HCT116 (cell line): ENCODE measurements around the gene PTPN20. TPM values are rescaled to one million over a fixed set of nuclear protein-coding genes. Genes with fewer than 3 reads are reported as not detected.

Experiments
- ATAC-seq: fragments of 200-7000 bp; cut with Tn5 transposase; 2 replicates; pipeline ENCODE4 v1.9.1; 2020; ENCODE audit warnings: mild to moderate bottlenecking, moderate library complexity
- BruUV-seq: library from RNA; stranded (reverse); fragments of 400-500 nt; replicated peaks from 2 replicates; lab custom pipeline; 2021; lab: Mats Ljungman, UMichigan
- CTCF ChIA-PET: fragments of 300-600 bp; sonication (Branson Sonifier 250); formaldehyde crosslinking; loops from one replicate; lab custom pipeline; 2021; ENCODE audit warnings: antibody characterized with exemption; lab: Charles Lee
- POLR2A ChIA-PET: fragments of 300-600, 350-600 bp; sonication (Branson Sonifier 250); formaldehyde crosslinking; loops from one replicate; lab custom pipeline; 2021; ENCODE audit warnings: antibody characterized with exemption; lab: Charles Lee
- RAD21 ChIA-PET, 2 experiments: fragments of 300-600 bp; sonication (Branson Sonifier 250); formaldehyde crosslinking; loops; one replicate each; lab custom pipeline; 2023; ENCODE audit warnings: low total read pairs in 2 of 2; ENCODE audit not compliant: uncharacterized antibody in 2 of 2, unreplicated experiment in 2 of 2, low non-redundant PET in 1 of 2; lab: Charles Lee
- DNase-seq: peaks from one replicate; pipeline ENCODE4 v3.0.0-alpha.2; 2010; ENCODE audit warnings: low read depth, low spot score
- H2AFZ ChIP-seq: fragments of 200-600 bp; shearing (Covaris generic), sonication (generic); 2 replicates; pipeline ENCODE4 v1.6.1; 2017; ENCODE audit warnings: low read depth, mixed run types, mixed read lengths, antibody characterized with exemption, low read length; ENCODE audit not compliant: poor library complexity, severe bottlenecking
- H3K27ac ChIP-seq: 2 replicates; pipeline ENCODE4 v1.5.1; 2012; ENCODE audit warnings: low read depth, low read length
- H3K27me3 ChIP-seq: fragments of 200-600 bp; sonication (generic); 2 replicates; pipeline ENCODE4 v1.6.1; 2016; ENCODE audit warnings: mixed run types, low read length, mixed read lengths; ENCODE audit not compliant: insufficient read depth
- H3K36me3 ChIP-seq, 2 experiments: fragments of 200-500 bp in 1 of 2; fragments of 200-600 bp in 1 of 2; sonication (Bioruptor generic) in 1 of 2; sonication (generic) in 1 of 2; 2 replicates each; pipeline versions ENCODE4 v1.5.1 to v1.6.1; 2014 to 2016; ENCODE audit warnings: low read length in 2 of 2, inconsistent platforms in 1 of 2, mixed read lengths in 1 of 2, mixed run types in 1 of 2; ENCODE audit not compliant: insufficient read depth in 2 of 2, control insufficient read depth in 1 of 2
- H3K4me1 ChIP-seq, 2 experiments: fragments of 200-600 bp in 1 of 2; sonication (generic) in 1 of 2; 2 replicates each; pipeline versions ENCODE4 v1.5.1 to v1.6.1; 2012 to 2017; ENCODE audit warnings: low read length in 2 of 2, inconsistent platforms in 1 of 2, mild to moderate bottlenecking in 1 of 2, mixed read lengths in 1 of 2, mixed run types in 1 of 2, moderate library complexity in 1 of 2; ENCODE audit not compliant: insufficient read depth in 2 of 2, control insufficient read depth in 1 of 2
- H3K4me2 ChIP-seq: fragments of 200-600 bp; sonication (generic); 2 replicates; pipeline ENCODE4 v1.6.1; 2017; ENCODE audit warnings: mixed run types, low read length, mixed read lengths
- H3K4me3 ChIP-seq, 2 experiments: fragments of 200-600 bp in 1 of 2; sonication (generic) in 1 of 2; replicated peaks in 1 of 2; 2 replicates each; pipeline ENCODE4 v1.5.1; 2011 to 2016; ENCODE audit warnings: low read length in 2 of 2, control low read depth in 1 of 2, low read depth in 1 of 2, mild to moderate bottlenecking in 1 of 2, mixed read lengths in 1 of 2, mixed run types in 1 of 2
- H3K79me2 ChIP-seq: fragments of 200-600 bp; sonication (generic); 2 replicates; pipeline ENCODE4 v1.6.1; 2017; ENCODE audit warnings: mild to moderate bottlenecking, mixed run types, low read length, moderate library complexity, mixed read lengths; ENCODE audit not compliant: insufficient read depth
- H3K9ac ChIP-seq: fragments of 200-600 bp; sonication (generic); 2 replicates; pipeline ENCODE4 v1.6.1; 2016; ENCODE audit warnings: low read length, mixed read lengths
- H3K9me2 ChIP-seq: fragments of 200-600 bp; sonication (generic), shearing (Covaris generic); 2 replicates; pipeline ENCODE4 v1.6.1; 2017; ENCODE audit warnings: mixed run types, mild to moderate bottlenecking, moderate library complexity; ENCODE audit not compliant: insufficient read depth
- H3K9me3 ChIP-seq, 2 experiments: fragments of 200-500 bp in 1 of 2; fragments of 200-600 bp in 1 of 2; sonication (Bioruptor generic) in 1 of 2; sonication (generic) in 1 of 2; 2 replicates each; pipeline ENCODE4 v1.6.1; 2014 to 2017; ENCODE audit warnings: low read length in 2 of 2, mixed read lengths in 2 of 2, inconsistent platforms in 1 of 2, low read depth in 1 of 2, mild to moderate bottlenecking in 1 of 2, mixed run types in 1 of 2, moderate library complexity in 1 of 2; ENCODE audit not compliant: control insufficient read depth in 1 of 2, insufficient read depth in 1 of 2
- H4K20me1 ChIP-seq: fragments of 200-600 bp; sonication (generic), shearing (Covaris generic); 2 replicates; pipeline ENCODE4 v1.6.1; 2017; ENCODE audit warnings: mixed run types, mild to moderate bottlenecking, moderate library complexity; ENCODE audit not compliant: insufficient read depth
- CBX3 ChIP-seq: IDR thresholded peaks from 2 replicates; pipeline ENCODE4 v1.6.1; 2012; ENCODE audit warnings: low read depth
- CEBPB ChIP-seq: IDR thresholded peaks from 2 replicates; pipeline ENCODE4 v1.6.1; 2012; ENCODE audit warnings: low read depth
- ELF1 ChIP-seq: IDR thresholded peaks from 2 replicates; pipeline ENCODE4 v1.6.1; 2012; ENCODE audit warnings: low read depth, borderline replicate concordance
- EZH2 ChIP-seq: fragments of 200-600 bp; sonication (generic); IDR thresholded peaks from 2 replicates; pipeline ENCODE4 v1.6.1; 2017; ENCODE audit warnings: antibody characterized with exemption, mixed run types
- EZH2phosphoT487 ChIP-seq: fragments of 200-600 bp; IDR thresholded peaks from 2 replicates; pipeline ENCODE4 v1.6.1; 2018; ENCODE audit warnings: antibody characterized with exemption, borderline replicate concordance
- FOSL1 ChIP-seq: IDR thresholded peaks from 2 replicates; pipeline ENCODE4 v1.6.1; 2012; ENCODE audit warnings: low read depth
- JUND ChIP-seq: IDR thresholded peaks from 2 replicates; pipeline ENCODE4 v1.6.1; 2012
- POLR2A ChIP-seq: IDR thresholded peaks from 2 replicates; pipeline ENCODE4 v1.7.0; 2011; ENCODE audit warnings: borderline replicate concordance; ENCODE audit not compliant: insufficient read depth, insufficient read length; ENCODE audit errors: extremely low read depth
- POLR2AphosphoS5 ChIP-seq: IDR thresholded peaks from 2 replicates; pipeline ENCODE4 v1.6.1; 2011; ENCODE audit warnings: mild to moderate bottlenecking, low read depth, low read length, moderate library complexity
- RAD21 ChIP-seq: IDR thresholded peaks from 2 replicates; pipeline ENCODE4 v1.6.1; 2012; ENCODE audit warnings: low read depth, mild to moderate bottlenecking
- SIN3A ChIP-seq: IDR thresholded peaks from 2 replicates; pipeline ENCODE4 v1.6.1; 2012; ENCODE audit warnings: low read depth
- SP1 ChIP-seq: IDR thresholded peaks from 2 replicates; pipeline ENCODE4 v1.6.1; 2012; ENCODE audit warnings: low read depth
- SRF ChIP-seq: IDR thresholded peaks from 2 replicates; pipeline ENCODE4 v1.6.1; 2012; ENCODE audit warnings: low read depth
- TCF7L2 ChIP-seq: IDR thresholded peaks from 2 replicates; pipeline ENCODE4 v1.7.0; 2011; ENCODE audit warnings: borderline replicate concordance, inconsistent platforms; ENCODE audit not compliant: insufficient read depth, insufficient read length; ENCODE audit errors: extremely low read depth
- ZFX ChIP-seq: fragments of 450-650 bp; IDR thresholded peaks from 2 replicates; pipeline ENCODE4 v1.6.1; 2017
- intact Hi-C: fragments of 100-400 bp; cut with micrococcal nuclease; formaldehyde crosslinking; loops from 2 replicates; pipeline ENCODE4 v1.10.0; 2022
- total RNA-seq: library from RNA; stranded (reverse); gene quantifications from one replicate; pipeline ENCODE4 v1.2.1, GENCODE V29; 2021; ENCODE audit not compliant: unreplicated experiment
- TF ChIP-seq, protein P1 (sequence below), 3 experiments: fragments of 200-600 bp in 1 of 3; sonication (generic) in 1 of 3; IDR thresholded peaks in 2 of 3; conservative IDR thresholded peaks in 1 of 3; 2 replicates each; pipeline ENCODE4 v1.5.1; 2012 to 2017; ENCODE audit warnings: low read depth in 2 of 3, low read length in 2 of 3, antibody characterized with exemption in 1 of 3, borderline replicate concordance in 1 of 3, control low read depth in 1 of 3, mild to moderate bottlenecking in 1 of 3, mixed read lengths in 1 of 3, mixed run types in 1 of 3, moderate library complexity in 1 of 3; ENCODE audit not compliant: insufficient read depth in 1 of 3
- TF ChIP-seq, protein P2 (sequence below): IDR thresholded peaks from 2 replicates; pipeline ENCODE4 v1.6.1; 2012
- TF ChIP-seq, protein P3 (sequence below): IDR thresholded peaks from 2 replicates; pipeline ENCODE4 v1.6.1; 2012; ENCODE audit warnings: low read depth
- TF ChIP-seq, protein P4 (sequence below): IDR thresholded peaks from 2 replicates; pipeline ENCODE4 v1.6.1; 2012

Gene PTPN20
- total RNA-seq, 1 experiment from 2014 or later, result not detected

DNA sequence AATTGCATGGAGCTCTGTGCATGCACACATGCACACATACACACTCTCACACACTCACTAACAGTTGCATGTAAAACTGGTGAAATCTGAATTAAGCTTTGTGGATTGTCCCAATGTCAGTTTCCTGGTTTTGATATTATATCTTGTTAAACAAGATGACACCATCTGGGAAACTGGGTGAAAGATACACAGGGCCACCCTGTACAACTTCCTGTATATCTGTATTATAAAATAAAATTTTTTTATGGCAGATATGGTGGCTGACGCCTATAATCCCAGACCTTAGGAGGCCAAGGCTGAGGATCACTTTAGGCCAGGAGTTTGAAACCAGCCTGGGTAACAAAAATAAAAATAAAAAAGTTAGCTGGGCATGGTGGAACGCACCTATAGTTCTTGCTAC, 87.4 kb downstream of the PTPN20 start:
- DNase-seq, result no peak
- TF ChIP-seq SP1, result no peak
- no peak for TF ChIP-seq POLR2A
- no peak for TF ChIP-seq SIN3A
- no peak for TF ChIP-seq SRF
- TF ChIP-seq, protein P1, sequence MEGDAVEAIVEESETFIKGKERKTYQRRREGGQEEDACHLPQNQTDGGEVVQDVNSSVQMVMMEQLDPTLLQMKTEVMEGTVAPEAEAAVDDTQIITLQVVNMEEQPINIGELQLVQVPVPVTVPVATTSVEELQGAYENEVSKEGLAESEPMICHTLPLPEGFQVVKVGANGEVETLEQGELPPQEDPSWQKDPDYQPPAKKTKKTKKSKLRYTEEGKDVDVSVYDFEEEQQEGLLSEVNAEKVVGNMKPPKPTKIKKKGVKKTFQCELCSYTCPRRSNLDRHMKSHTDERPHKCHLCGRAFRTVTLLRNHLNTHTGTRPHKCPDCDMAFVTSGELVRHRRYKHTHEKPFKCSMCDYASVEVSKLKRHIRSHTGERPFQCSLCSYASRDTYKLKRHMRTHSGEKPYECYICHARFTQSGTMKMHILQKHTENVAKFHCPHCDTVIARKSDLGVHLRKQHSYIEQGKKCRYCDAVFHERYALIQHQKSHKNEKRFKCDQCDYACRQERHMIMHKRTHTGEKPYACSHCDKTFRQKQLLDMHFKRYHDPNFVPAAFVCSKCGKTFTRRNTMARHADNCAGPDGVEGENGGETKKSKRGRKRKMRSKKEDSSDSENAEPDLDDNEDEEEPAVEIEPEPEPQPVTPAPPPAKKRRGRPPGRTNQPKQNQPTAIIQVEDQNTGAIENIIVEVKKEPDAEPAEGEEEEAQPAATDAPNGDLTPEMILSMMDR (IDR thresholded peaks at IDR 0.05 in 2 of 3, conservative IDR thresholded peaks at IDR 0.05 in 1 of 3; ENCODE audit: borderline replicate concordance in 1 of 3, insufficient read depth in 1 of 3, low read depth in 2 of 3, low read length in 2 of 3), result no peak
- no peak for TF ChIP-seq CBX3
- TF ChIP-seq EZH2phosphoT487, result no peak
- TF ChIP-seq JUND, result no peak
- TF ChIP-seq TCF7L2, result no peak
- TF ChIP-seq EZH2, result no peak
- no peak for TF ChIP-seq CEBPB
- TF ChIP-seq, protein P2, sequence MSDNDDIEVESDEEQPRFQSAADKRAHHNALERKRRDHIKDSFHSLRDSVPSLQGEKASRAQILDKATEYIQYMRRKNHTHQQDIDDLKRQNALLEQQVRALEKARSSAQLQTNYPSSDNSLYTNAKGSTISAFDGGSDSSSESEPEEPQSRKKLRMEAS, result no peak
- no peak for TF ChIP-seq RAD21
- TF ChIP-seq, protein P3, sequence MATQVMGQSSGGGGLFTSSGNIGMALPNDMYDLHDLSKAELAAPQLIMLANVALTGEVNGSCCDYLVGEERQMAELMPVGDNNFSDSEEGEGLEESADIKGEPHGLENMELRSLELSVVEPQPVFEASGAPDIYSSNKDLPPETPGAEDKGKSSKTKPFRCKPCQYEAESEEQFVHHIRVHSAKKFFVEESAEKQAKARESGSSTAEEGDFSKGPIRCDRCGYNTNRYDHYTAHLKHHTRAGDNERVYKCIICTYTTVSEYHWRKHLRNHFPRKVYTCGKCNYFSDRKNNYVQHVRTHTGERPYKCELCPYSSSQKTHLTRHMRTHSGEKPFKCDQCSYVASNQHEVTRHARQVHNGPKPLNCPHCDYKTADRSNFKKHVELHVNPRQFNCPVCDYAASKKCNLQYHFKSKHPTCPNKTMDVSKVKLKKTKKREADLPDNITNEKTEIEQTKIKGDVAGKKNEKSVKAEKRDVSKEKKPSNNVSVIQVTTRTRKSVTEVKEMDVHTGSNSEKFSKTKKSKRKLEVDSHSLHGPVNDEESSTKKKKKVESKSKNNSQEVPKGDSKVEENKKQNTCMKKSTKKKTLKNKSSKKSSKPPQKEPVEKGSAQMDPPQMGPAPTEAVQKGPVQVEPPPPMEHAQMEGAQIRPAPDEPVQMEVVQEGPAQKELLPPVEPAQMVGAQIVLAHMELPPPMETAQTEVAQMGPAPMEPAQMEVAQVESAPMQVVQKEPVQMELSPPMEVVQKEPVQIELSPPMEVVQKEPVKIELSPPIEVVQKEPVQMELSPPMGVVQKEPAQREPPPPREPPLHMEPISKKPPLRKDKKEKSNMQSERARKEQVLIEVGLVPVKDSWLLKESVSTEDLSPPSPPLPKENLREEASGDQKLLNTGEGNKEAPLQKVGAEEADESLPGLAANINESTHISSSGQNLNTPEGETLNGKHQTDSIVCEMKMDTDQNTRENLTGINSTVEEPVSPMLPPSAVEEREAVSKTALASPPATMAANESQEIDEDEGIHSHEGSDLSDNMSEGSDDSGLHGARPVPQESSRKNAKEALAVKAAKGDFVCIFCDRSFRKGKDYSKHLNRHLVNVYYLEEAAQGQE, result no peak
- no peak for TF ChIP-seq ZFX
- no peak for TF ChIP-seq POLR2AphosphoS5
- TF ChIP-seq ELF1, result no peak
- TF ChIP-seq FOSL1, result no peak
- TF ChIP-seq, protein P4, sequence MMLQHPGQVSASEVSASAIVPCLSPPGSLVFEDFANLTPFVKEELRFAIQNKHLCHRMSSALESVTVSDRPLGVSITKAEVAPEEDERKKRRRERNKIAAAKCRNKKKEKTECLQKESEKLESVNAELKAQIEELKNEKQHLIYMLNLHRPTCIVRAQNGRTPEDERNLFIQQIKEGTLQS, result no peak
- Histone ChIP-seq H3K9me3 (no peaks in the 10 kb centered on the region), H3K27me3 (no peaks in the 10 kb centered on the region), H3K4me2 (no peak overlapping the region), H3K79me2 (no peaks in the 10 kb centered on the region), H3K36me3 (no peaks in the 10 kb centered on the region), H3K9ac (no peak overlapping the region), H2AFZ (no peak overlapping the region), H3K4me3 (no peak overlapping the region), H3K27ac (no peak overlapping the region), H3K4me1 (no peaks in the 10 kb centered on the region), H3K9me2 (no peaks in the 10 kb centered on the region), H4K20me1 (no peaks in the 10 kb centered on the region)
- no peak for ATAC-seq
- intact Hi-C loops, result no loop called here
- no TSS peak for BruUV-seq
- POLR2A ChIA-PET, result no interaction called here
- CTCF ChIA-PET, result no interaction called here
- RAD21 ChIA-PET, result no interaction called here
